Fibroblast of upper back skin (primary cell): Measurements from ENCODE around the gene CEMIP.

ENCODE experiments used
- DNase-seq: peaks from one replicate; pipeline ENCODE4 v3.0.0-alpha.2; 2013

CEMIP gene

DNA sequence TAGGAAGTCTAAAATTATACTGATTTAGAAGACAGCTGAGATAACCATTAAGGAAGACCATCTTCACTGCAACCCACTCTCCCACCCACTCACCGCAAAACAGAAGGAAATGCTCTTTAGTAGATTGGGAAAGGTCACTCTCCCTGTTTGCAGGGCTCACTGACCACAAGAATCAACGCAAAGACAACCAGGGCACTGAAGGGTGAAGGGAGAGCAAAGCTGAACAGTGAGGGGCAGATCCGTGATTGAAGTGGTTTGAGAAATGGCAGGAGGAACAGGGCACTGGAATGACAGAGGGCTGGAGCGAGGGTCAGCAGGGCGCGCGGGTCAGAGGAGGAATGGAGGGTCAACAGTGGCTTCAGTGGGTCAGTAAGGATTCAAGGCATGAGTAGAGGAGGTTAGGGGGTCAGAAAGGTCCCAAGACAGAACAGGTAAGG lies 209.9 kb downstream of the CEMIP start:
- no peak for DNase-seq

DNA sequence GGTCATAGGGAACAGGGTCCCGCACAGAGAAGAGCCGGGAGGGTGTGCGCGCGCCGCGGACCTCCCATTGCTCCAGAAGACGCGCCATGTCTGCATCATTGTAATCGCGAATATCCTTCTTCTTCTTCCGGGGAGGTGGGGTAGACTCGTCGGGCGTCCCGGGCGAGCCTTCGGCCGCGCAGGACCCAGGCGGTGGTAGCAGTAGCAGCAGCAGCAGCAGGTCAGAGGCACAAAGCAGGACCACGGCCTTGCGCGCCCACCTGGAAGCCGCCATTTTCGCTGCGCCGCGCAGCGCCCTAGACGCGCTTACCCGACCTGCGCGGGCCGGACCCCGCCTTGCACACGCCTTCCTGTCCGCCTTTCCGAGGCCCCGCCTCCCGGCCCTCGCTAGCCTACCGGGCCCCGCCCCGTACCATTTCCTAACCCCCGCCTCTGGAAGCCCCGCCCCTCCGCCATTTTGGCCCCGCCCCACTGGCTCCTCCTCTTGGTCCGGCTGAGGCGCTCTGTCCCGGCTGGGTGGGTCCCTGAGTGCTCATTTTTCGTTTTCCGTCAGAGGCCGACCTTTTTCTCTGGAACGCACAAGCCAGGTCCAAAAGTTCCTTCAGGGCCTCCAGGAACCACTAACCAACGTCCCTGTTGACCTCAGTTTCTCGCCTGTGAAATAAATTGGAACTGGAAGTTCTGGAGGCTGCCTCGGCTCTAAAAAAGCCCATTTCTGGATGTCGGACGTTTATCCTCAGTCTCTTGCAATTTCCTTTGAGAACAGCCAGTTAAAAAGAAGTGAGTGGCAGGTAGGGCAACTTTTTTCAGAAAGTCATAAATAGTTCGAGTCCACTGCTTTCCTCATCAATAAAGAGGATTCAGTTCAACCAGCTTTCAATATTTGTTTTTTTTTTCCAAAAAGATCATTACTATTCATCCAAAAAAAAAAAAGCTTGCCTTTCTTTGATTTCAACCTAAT lies 210.6 kb downstream of the CEMIP start, which contains the start of gene MESD:
Gene MESD (minus strand): TSS at position 302 of the 961 bp plus-strand sequence. CDS start 28 bp downstream, at position 274.
- peak; percentile 95 for DNase-seq

DNA sequence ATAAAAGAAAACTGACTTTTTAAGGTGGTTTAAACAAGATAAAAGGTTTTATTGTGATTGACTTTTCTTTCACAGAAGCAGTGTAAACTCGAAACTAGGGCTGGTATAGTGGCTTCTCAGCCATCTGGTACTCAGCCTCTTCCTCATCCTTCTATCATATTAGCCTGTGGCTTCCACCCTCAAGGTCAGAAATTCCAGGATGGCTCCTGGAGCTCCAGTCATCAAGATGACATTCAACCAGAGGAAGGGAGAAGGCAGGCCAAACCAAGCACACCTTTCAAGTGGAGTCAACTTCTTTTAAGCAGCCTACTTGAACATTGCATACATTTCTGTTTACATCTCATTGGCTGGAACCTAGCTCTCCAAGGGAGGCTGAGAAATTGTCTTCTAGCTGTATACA lies 211.8 kb downstream of the CEMIP start:
- no peak for DNase-seq

DNA sequence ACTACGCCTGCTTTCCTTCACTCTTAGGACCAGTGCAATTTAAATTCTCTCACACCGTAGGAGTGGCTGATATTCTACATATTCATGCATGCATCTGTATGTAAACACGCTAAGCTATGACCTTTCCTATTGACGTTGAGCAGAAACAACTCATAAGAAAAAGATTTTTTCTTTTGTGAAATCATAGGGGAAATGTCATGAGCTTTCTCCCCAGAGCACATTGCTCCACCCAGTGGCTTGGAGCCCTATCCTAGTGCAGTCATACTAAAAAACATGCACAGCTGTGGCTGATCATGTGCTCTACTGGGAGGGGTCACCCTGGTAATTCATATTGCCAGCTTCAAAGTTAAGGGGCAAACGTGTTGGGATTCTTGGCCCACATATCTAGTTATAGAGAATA lies 212.3 kb downstream of the CEMIP start:
- DNase-seq: peak; percentile 53

DNA sequence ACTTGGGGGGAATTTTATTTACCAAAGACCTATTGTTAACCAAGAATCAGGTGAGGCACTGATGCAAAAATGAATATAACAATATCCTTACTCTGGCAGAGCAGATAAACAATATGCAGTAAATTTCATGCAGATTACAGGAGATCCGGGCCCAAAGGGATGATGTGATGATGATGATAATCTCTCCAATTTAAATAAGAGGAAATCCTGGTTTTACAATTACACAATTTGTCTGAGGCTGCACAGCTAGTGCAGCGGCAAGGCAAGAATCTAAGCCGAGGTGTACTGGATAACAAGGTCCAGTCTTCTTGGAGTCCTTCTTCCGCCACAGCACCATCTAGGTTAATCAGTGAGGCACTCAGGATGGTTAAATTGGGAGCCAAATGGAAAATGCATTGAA lies 212.8 kb downstream of the CEMIP start:
- no peak for DNase-seq

DNA sequence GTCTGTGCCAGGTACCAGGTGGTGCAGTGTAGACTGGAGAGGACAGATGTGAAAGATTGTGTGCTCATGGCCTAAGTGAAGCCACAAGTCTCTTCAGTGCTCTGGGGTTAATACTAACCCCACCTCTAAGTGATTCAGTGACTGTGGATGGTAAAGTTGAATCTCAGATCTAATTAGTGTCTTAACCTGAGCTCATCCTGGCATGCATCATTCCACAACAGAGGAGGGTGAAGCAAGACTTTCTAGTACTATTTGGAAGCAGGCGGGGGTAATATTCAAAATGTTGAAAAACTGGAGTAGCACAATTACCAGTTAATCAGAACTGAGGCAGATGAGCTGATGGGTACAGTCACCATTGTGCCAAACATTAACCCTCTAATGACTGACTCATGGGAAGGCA lies 213.3 kb downstream of the CEMIP start:
- DNase-seq: no peak

DNA sequence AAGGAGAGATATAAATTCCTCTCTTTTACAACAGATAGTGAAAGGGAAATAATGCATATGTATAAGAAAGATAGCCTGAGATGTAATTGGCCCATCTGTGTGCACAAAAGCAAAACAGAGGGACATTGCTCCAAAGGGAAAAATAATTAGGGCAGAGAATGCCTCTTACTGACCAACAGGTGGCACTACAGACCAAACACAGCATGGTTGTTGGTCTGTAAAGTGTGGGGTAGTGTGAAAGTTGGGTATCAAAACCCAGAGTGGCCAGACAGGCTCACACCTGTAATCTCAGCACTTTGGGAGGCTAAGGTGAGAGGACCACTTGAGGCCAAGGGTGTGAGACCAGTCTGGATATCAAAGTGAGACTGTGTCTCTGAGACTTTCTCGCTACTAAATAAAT lies 217.1 kb downstream of the CEMIP start:
- no peak for DNase-seq

DNA sequence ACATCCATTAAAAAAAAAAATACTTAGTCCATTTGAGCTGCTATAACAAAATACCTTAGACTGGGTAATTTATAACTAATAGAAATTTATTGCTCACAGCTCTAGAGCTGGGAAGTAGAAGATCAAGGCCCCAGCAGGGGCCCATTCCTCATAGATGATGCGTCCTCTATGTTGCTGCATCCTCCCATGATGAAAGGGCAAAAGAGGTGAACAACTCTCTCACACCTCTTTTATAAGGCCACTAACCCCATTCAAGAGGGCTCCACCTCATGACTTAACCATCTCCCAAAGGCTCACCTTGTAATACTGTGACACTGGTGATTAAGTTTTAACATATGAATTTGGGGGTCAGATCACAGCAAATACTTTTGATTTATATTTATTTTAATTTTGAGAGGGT lies 218.5 kb downstream of the CEMIP start:
- peak; percentile 20 for DNase-seq

DNA sequence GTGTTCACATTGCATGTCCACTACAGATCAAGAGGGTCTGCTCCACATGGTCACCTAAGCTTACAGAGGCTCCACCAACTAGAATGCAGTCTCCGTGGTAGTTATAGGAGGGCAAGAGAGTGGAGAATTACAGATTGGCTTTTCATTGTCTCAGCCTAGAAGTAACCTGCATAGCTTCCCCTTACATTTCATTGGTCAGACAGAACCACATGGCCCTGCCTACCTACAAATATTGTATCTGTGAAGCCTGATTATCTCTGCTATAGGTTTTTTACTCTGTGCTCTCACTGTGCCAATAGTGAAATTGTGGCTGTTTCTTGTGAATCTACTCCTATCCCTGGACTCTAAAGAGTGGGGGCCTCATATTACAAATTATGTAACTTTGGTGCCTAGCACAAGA lies 219.1 kb downstream of the CEMIP start:
- DNase-seq: no peak

DNA sequence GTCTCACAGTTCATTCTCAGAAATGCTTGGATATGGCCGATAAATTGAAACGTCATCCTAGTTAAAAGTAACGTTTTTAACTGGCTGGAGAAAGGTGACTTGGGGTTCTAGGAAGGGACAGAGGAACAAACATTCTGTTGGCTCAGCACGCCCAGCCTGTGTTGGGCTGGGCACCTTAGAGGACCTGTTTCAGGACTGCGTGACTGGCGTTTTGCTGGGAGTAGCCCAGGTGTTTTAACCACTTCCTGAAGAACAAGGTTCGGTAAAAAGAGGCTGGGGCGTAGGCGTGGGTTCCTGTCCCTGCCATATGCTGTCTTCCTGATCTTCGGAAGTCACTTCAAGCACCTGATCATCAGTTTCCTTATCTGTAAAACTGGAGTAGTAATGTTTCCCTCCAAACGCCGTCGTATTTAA lies 220.5 kb downstream of the CEMIP start:
- DNase-seq: no peak

DNA sequence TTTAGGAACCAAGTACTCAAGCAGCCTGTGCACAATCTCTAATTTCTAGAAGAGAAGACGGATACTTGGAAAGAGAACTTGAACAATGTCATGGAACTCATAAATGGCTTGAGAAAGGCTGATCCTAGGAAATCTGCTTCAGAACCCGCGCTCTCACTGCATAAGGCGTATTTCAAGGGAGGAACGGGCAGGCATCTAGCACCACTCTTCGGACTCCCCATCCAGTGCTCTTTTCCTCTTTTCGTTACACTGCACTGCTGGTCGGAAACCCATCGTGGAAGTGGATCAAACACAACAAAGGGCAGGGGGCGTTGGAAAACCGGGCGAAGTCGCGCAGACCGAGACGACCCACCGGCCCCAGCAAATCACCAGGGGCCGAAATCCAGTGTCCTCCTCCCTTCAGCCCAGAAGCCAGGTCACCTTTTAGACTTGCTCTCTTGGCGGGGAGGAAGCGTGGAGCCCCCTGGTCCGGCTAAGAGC lies 221.0 kb downstream of the CEMIP start:
- DNase-seq: no peak

DNA sequence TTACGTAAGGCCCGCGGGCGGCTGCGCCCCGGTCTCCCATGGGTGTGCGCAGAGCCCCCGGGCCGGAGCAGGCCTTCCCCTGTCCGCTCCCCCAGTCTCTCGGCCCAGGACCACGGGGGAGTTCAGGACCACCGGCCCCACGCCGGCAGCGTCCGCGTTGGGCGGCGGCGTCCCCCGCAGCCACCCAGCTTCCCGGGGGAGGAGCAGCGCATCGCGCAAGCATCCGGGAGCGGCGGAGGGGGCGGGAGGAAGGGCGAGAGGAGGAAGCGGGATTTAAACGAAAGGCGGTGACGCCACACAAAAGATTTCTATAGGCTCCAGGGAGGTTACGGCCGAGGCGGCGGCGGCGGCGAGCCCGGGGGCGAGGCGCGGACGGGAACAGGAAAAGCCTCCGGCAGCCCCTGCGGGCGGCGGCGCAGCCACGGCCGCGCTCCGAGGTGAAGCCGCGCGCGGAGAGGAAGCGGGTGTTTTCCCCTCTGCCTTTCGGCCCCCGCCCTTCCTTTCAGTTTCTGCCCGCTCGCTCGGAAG lies 221.5 kb downstream of the CEMIP start, which contains the start of gene TLNRD1:
Gene TLNRD1 (plus strand): TSS at position 300 of the 528 bp plus-strand sequence. CDS start 1,349 bp downstream, outside the sequence.
- peak; percentile 94 for DNase-seq
